ENCODE measurements around the gene PLAU. TPM values are rescaled to one million over a fixed set of nuclear protein-coding genes. Genes with fewer than 3 reads are reported as not detected.

PLAU gene
- total and polyA plus RNA-seq, 9 of the 15 experiments (the other 6 are each of a cell fraction or from before 2014, with no cell fraction given), result 2.1 to 16.9 (median 3.3) TPM

DNA sequence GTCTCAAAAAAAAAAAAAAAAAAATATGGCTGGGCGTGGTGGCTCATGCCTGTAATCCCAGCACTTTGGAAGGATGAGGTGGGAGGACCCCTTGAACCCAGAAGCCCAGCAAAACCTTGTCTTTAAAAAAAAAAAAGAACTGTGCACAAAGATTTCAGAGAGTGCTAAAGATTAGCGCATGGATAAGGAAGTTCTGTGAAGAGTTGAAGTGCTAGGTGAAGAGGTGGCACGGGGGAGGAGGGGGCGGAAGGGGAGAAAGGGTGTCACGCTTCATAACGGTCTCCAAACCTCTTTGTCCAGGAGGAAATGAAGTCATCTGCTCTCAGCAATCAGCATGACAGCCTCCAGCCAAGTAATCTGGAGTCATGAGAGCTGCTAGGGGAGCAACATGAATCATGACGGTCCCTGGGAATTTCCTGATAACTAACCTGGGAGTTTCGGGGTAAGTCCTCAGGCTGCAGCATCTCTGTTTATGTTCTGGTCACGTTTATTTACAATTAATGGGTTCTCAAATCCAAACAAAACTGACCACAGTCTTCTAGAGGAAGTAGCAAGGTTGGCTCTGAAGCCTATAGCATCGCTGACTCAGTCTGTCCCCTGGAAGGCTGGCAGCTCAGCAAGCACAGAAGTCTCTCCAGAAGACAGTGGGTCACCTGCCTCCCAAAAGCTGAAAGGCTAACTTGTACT, 1.9 kb upstream of the PLAU start (continued):
- TF ChIP-seq, protein P1, sequence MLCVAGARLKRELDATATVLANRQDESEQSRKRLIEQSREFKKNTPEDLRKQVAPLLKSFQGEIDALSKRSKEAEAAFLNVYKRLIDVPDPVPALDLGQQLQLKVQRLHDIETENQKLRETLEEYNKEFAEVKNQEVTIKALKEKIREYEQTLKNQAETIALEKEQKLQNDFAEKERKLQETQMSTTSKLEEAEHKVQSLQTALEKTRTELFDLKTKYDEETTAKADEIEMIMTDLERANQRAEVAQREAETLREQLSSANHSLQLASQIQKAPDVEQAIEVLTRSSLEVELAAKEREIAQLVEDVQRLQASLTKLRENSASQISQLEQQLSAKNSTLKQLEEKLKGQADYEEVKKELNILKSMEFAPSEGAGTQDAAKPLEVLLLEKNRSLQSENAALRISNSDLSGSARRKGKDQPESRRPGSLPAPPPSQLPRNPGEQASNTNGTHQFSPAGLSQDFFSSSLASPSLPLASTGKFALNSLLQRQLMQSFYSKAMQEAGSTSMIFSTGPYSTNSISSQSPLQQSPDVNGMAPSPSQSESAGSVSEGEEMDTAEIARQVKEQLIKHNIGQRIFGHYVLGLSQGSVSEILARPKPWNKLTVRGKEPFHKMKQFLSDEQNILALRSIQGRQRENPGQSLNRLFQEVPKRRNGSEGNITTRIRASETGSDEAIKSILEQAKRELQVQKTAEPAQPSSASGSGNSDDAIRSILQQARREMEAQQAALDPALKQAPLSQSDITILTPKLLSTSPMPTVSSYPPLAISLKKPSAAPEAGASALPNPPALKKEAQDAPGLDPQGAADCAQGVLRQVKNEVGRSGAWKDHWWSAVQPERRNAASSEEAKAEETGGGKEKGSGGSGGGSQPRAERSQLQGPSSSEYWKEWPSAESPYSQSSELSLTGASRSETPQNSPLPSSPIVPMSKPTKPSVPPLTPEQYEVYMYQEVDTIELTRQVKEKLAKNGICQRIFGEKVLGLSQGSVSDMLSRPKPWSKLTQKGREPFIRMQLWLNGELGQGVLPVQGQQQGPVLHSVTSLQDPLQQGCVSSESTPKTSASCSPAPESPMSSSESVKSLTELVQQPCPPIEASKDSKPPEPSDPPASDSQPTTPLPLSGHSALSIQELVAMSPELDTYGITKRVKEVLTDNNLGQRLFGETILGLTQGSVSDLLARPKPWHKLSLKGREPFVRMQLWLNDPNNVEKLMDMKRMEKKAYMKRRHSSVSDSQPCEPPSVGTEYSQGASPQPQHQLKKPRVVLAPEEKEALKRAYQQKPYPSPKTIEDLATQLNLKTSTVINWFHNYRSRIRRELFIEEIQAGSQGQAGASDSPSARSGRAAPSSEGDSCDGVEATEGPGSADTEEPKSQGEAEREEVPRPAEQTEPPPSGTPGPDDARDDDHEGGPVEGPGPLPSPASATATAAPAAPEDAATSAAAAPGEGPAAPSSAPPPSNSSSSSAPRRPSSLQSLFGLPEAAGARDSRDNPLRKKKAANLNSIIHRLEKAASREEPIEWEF (CRISPR knock-in tag; IDR thresholded peaks at IDR 0.05), result no peak

DNA sequence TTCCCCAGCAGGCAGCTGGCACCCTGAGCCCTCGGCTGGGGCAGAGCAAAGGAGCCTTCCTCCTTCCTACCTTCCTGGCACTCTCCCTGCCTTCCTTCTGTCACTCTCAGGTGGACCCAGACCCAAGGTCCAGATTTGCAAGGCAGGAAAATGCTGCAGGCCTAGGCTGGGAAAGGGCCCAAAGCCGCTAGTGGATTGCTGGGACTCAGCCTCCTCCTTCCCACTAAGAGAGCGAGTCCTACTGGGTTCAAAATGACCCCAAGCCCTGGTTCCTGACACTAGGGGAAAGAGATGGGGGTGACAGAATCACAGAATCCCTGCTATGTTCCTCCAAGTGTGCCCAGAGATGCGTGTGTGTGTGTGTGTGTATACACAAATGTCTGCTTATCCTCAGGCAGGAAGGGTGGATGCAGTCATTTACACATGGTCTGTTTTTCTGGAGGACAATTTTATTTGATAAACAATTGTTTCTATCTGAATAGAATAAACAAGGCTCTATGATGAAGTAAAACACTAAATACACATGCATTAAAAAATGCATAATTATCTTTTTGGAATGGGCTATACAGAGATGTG, 1.3 kb upstream of the PLAU start:
- H3K79me2 ChIP-seq (ENCODE audit: control insufficient read depth, insufficient read depth, low read length), result no peaks in the 10 kb centered on the region
- CTCF ChIA-PET (ENCODE audit: low intra/inter-chr PET ratio), result no interaction called here
- BruUV-seq (replicated peaks), result no TSS peak
- TF ChIP-seq MEIS2 (IDR thresholded peaks at IDR 0.05; ENCODE audit: partially characterized antibody), result no peak
- TF ChIP-seq YY1 (IDR thresholded peaks at IDR 0.05; ENCODE audit: borderline replicate concordance in 1 of 3, control insufficient read depth in 1 of 3, extremely low read depth in 1 of 3, insufficient read depth in 3 of 3, insufficient read length in 1 of 3, insufficient replicate concordance in 2 of 3, low read depth in 1 of 3, low read length in 2 of 3), result no peak
- TF ChIP-seq CBX1 (IDR thresholded peaks at IDR 0.05; ENCODE audit: low read depth), result 0 out of 2 replicates have a peak, but pooled peaks have one; percentile 22
- no peak for TF ChIP-seq SLC30A9 (CRISPR knock-in tag; IDR thresholded peaks at IDR 0.05)
- TF ChIP-seq TAF1 (IDR thresholded peaks at IDR 0.05; ENCODE audit: control insufficient read depth, extremely low read depth, insufficient read depth, low read length, severe bottlenecking), result no peak
- TF ChIP-seq ZNF699 (CRISPR knock-in tag; IDR thresholded peaks at IDR 0.05; ENCODE audit: insufficient replicate concordance), result no peak
- no peak for TF ChIP-seq SMAD4 (CRISPR knock-in tag; conservative IDR thresholded peaks at IDR 0.05)
- no peak for TF ChIP-seq MEF2D (tag; conservative IDR thresholded peaks at IDR 0.05; ENCODE audit: low read depth)
- TF ChIP-seq ZNF24 (IDR thresholded peaks at IDR 0.05), result no peak
- TF ChIP-seq ZNF143 (CRISPR knock-in tag; IDR thresholded peaks at IDR 0.05), result no peak; the same call in 1 of the 2 replicates
- no peak for TF ChIP-seq RBM34 (IDR thresholded peaks at IDR 0.05; ENCODE audit: borderline replicate concordance, insufficient read depth, low read length)
- no peak for TF ChIP-seq KDM5B (IDR thresholded peaks at IDR 0.05; ENCODE audit: insufficient replicate concordance, low read depth, low read length)

More for the DNA sequence above, 1.3 kb upstream of the PLAU start:
- intact Hi-C loops (cut with micrococcal nuclease), result loop anchor here (1.0 kb wide), 1 partner anchor 21 kb away; no protein-coding TSS in a partner anchor
- Histone ChIP-seq H3K36me3 (ENCODE audit: control insufficient read depth, insufficient read depth, low read length) (no peaks in the 10 kb centered on the region; the same call in 2 of the 3 replicates), H3K9me3 (replicated peaks; ENCODE audit: control insufficient read depth, insufficient read depth, low read depth, low read length) (no peaks in the 10 kb centered on the region), H3K4me1 (replicated peaks in 1 of 2; ENCODE audit: control insufficient read depth in 2 of 2, insufficient read depth in 2 of 2, low read length in 2 of 2) (peaks cover 25 to 38% of the 10 kb centered on the region in 2 experiments), H3K4me3 (no peak overlapping the region), H2AFZ (ENCODE audit: low read depth, low read length) (peak overlapping the region; percentile 61; the same call in 1 of the 2 replicates), H3K27ac (ENCODE audit: extremely low read depth, low read depth, low read length) (peak overlapping the region; percentile 56; the same call in 1 of the 3 replicates), H4K20me1 (replicated peaks; ENCODE audit: control insufficient read depth, insufficient read depth, low read length) (no peaks in the 10 kb centered on the region), H3K9me1 (ENCODE audit: control insufficient read depth, insufficient read depth, low read length) (no peaks in the 10 kb centered on the region), H3K9ac (ENCODE audit: insufficient read depth in 1 of 2, low read depth in 2 of 2, low read length in 2 of 2) (peak overlapping the region in 1 of 2 experiments; percentile 28; a peak in 1 of 4 replicates), H3K4me2 (ENCODE audit: insufficient read depth, low read length) (0 out of 2 replicates have a peak overlapping the region, but pooled peaks have one; percentile 26), H3K27me3 (ENCODE audit: control insufficient read depth in 2 of 2, insufficient read depth in 2 of 2, low read length in 2 of 2) (no peaks in the 10 kb centered on the region; a peak in 1 of 5 replicates)
- ATAC-seq (no peak), DNase-seq (ENCODE audit: extremely low read depth in 1 of 4, low spot score in 3 of 4) (no peak), FAIRE-seq (no peak)
- in situ Hi-C loops (cut with MboI), result no loop called here
- POLR2A ChIA-PET, result interaction anchor here (0.8 to 1.9 kb wide), 5 partner anchors 11 to 130 kb away, joined by 3 to 9 read pairs (median 5); no protein-coding TSS in a partner anchor
- WGBS (ENCODE audit: insufficient coverage, low coverage, missing lambda C conversion rate), result 73% methylated on average over 4 of the region's 4 CpGs

All from K562 (cell line).